ENCODE measurements around the gene ELMO1.

- TF ChIP-seq CTCF (IDR thresholded peaks at IDR 0.05; ENCODE audit: low read depth, low read length), result no peak
- no peak for TF ChIP-seq MYC (IDR thresholded peaks at IDR 0.05; ENCODE audit: low read depth, low read length)
- TF ChIP-seq POLR2A (IDR thresholded peaks at IDR 0.05; ENCODE audit: extremely low read depth, insufficient read length), result no peak
- TF ChIP-seq MAX (IDR thresholded peaks at IDR 0.05; ENCODE audit: low read depth, low read length), result no peak
Measured at GRCh38 chr7:37112218-37112617, 336.4 kb downstream of the ELMO1 start.

Measured in NB4 (cell line).